ENCODE measurements around the gene DZIP1L. TPM values are rescaled to one million over a fixed set of nuclear protein-coding genes. Genes with fewer than 3 reads are reported as not detected.

DZIP1L gene
- total and polyA plus RNA-seq, 2 experiments from 2014 or later: 10.6 to 19.5 TPM

DNA sequence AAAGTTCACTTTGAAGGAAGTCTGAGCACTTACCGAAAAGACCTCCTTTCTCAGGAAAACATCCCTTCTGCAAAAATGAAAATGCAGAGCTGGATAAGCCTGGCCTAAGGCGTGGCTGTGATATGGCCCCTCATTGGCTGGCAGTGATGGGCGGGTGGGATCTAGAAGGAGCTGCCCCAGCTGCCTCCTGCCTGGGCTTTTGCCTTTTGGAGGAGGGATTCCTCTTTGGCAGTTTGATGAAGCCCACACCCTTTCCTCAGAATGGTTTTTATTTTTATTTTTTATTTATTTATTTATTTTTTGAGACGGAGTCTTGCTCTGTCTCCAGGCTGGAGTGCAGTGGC is 4.0 kb upstream of the DZIP1L start:
- Mint-ChIP-seq H3K27ac (no peak overlapping the region), H3K9me3 (no peaks in the 10 kb centered on the region; the same call in 2 of the 3 replicates), H3K4me1 (peaks cover 9% of the 10 kb centered on the region), H3K4me3 (no peak overlapping the region), H3K36me3 (ENCODE audit: low read depth) (no peaks in the 10 kb centered on the region; the same call in 1 of the 3 replicates), H3K27me3 (ENCODE audit: insufficient read depth, low read depth, poor library complexity) (peaks cover 8% of the 10 kb centered on the region)
- no peak; the same call in 2 of the 3 replicates for ATAC-seq
- Histone ChIP-seq H3K79me2 (replicated peaks; ENCODE audit: insufficient read depth) (peaks cover 2% of the 10 kb centered on the region; the same call in 1 of the 2 replicates), H3K4me1 (ENCODE audit: insufficient read depth) (peaks cover 8% of the 10 kb centered on the region), H3K27me3 (ENCODE audit: insufficient read depth) (no peaks in the 10 kb centered on the region), H3F3A (replicated peaks; ENCODE audit: low read depth) (no peaks in the 10 kb centered on the region), H2AFZ (no peak overlapping the region), H3K4me2 (no peak overlapping the region), H3K4me3 (no peak overlapping the region), H3K36me3 (ENCODE audit: insufficient read depth) (peaks cover 3% of the 10 kb centered on the region; the same call in 1 of the 2 replicates), H3K9me2 (ENCODE audit: insufficient read depth) (no peaks in the 10 kb centered on the region), H3K27ac (ENCODE audit: low read depth) (no peak overlapping the region), H4K20me1 (replicated peaks; ENCODE audit: insufficient read depth) (no peaks in the 10 kb centered on the region)
- TF ChIP-seq, protein P1, sequence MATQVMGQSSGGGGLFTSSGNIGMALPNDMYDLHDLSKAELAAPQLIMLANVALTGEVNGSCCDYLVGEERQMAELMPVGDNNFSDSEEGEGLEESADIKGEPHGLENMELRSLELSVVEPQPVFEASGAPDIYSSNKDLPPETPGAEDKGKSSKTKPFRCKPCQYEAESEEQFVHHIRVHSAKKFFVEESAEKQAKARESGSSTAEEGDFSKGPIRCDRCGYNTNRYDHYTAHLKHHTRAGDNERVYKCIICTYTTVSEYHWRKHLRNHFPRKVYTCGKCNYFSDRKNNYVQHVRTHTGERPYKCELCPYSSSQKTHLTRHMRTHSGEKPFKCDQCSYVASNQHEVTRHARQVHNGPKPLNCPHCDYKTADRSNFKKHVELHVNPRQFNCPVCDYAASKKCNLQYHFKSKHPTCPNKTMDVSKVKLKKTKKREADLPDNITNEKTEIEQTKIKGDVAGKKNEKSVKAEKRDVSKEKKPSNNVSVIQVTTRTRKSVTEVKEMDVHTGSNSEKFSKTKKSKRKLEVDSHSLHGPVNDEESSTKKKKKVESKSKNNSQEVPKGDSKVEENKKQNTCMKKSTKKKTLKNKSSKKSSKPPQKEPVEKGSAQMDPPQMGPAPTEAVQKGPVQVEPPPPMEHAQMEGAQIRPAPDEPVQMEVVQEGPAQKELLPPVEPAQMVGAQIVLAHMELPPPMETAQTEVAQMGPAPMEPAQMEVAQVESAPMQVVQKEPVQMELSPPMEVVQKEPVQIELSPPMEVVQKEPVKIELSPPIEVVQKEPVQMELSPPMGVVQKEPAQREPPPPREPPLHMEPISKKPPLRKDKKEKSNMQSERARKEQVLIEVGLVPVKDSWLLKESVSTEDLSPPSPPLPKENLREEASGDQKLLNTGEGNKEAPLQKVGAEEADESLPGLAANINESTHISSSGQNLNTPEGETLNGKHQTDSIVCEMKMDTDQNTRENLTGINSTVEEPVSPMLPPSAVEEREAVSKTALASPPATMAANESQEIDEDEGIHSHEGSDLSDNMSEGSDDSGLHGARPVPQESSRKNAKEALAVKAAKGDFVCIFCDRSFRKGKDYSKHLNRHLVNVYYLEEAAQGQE (IDR thresholded peaks at IDR 0.05; ENCODE audit: unreplicated experiment): no peak
- no peak for TF ChIP-seq CREB1 (CRISPR knock-in tag; IDR thresholded peaks at IDR 0.05; ENCODE audit: low read depth)
- DNase-seq (ENCODE audit: low spot score): peak; percentile 38

- peak; percentile 93 for DNase-seq (ENCODE audit: low spot score)
- Histone ChIP-seq H3K79me2 (replicated peaks; ENCODE audit: insufficient read depth) (peaks cover 6% of the 10 kb centered on the region), H3K9me2 (ENCODE audit: insufficient read depth) (no peaks in the 10 kb centered on the region), H3K36me3 (ENCODE audit: insufficient read depth) (peaks cover 3% of the 10 kb centered on the region; the same call in 1 of the 2 replicates), H3K4me2 (no peak overlapping the region), H2AFZ (no peak overlapping the region), H3K4me3 (no peak overlapping the region), H3K27ac (ENCODE audit: low read depth) (no peak overlapping the region), H4K20me1 (replicated peaks; ENCODE audit: insufficient read depth) (no peaks in the 10 kb centered on the region), H3K4me1 (ENCODE audit: insufficient read depth) (peaks cover 14% of the 10 kb centered on the region), H3F3A (replicated peaks; ENCODE audit: low read depth) (no peaks in the 10 kb centered on the region), H3K27me3 (ENCODE audit: insufficient read depth) (no peaks in the 10 kb centered on the region)
- H3K4me1 Mint-ChIP-seq: peaks cover 14% of the 10 kb centered on the region
- peaks cover 8% of the 10 kb centered on the region for H3K27me3 Mint-ChIP-seq (ENCODE audit: insufficient read depth, low read depth, poor library complexity)
- no peak overlapping the region for H3K4me3 Mint-ChIP-seq
- TF ChIP-seq ZNF462 (CRISPR knock-in tag; IDR thresholded peaks at IDR 0.05): no peak
- TF ChIP-seq, protein P2, sequence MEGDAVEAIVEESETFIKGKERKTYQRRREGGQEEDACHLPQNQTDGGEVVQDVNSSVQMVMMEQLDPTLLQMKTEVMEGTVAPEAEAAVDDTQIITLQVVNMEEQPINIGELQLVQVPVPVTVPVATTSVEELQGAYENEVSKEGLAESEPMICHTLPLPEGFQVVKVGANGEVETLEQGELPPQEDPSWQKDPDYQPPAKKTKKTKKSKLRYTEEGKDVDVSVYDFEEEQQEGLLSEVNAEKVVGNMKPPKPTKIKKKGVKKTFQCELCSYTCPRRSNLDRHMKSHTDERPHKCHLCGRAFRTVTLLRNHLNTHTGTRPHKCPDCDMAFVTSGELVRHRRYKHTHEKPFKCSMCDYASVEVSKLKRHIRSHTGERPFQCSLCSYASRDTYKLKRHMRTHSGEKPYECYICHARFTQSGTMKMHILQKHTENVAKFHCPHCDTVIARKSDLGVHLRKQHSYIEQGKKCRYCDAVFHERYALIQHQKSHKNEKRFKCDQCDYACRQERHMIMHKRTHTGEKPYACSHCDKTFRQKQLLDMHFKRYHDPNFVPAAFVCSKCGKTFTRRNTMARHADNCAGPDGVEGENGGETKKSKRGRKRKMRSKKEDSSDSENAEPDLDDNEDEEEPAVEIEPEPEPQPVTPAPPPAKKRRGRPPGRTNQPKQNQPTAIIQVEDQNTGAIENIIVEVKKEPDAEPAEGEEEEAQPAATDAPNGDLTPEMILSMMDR (conservative IDR thresholded peaks at IDR 0.05; ENCODE audit: low read depth in 2 of 2): peak; percentile 81 to 97
- peak; percentile 67 for ATAC-seq
- H3K36me3 Mint-ChIP-seq (ENCODE audit: low read depth): no peaks in the 10 kb centered on the region; the same call in 1 of the 3 replicates
- no peaks in the 10 kb centered on the region; the same call in 2 of the 3 replicates for H3K9me3 Mint-ChIP-seq
- no peak overlapping the region for H3K27ac Mint-ChIP-seq
Observed at GRCh38 chr3:138118612-138119422, 3.4 kb upstream of the DZIP1L start.

Data from GM23338 (cell line).